HepG2 (cell line): ENCODE results near the gene BEX1. TPM values are rescaled to one million over a fixed set of nuclear protein-coding genes. Genes with fewer than 3 reads are reported as not detected.

Source experiments
- BHLHE40 ChIP-seq: IDR thresholded peaks from 2 replicates; pipeline ENCODE4 v1.6.1; 2011; ENCODE audit warnings: low read length, improper control_type of control experiment
- CREM ChIP-seq, 2 experiments: sonication (generic) in 1 of 2; formaldehyde crosslinking in 1 of 2; IDR thresholded peaks; 2 replicates each; pipeline versions ENCODE4 v1.4.0 to v1.6.1; 2016 to 2020; ENCODE audit warnings: antibody characterized with exemption in 1 of 2, mild to moderate bottlenecking in 1 of 2, missing genetic modification reagents in 1 of 2
- ELF1 ChIP-seq: sonication (generic); formaldehyde crosslinking; IDR thresholded peaks from 2 replicates; pipeline ENCODE4 v1.4.0; 2020; ENCODE audit warnings: missing genetic modification reagents
- HMGA1 ChIP-seq: sonication (generic); formaldehyde crosslinking; conservative IDR thresholded peaks from 2 replicates; pipeline ENCODE4 v1.4.0; 2020; ENCODE audit warnings: missing genetic modification reagents
- HNRNPUL1 ChIP-seq: fragments of 200-400 bp; formaldehyde crosslinking; IDR thresholded peaks from 2 replicates; pipeline ENCODE4 v1.6.1; 2017; ENCODE audit warnings: low read depth, mild to moderate bottlenecking, low read length, moderate library complexity
- MTF2 ChIP-seq: sonication (generic); formaldehyde crosslinking; IDR thresholded peaks from 2 replicates; pipeline ENCODE4 v1.5.0; 2020; ENCODE audit warnings: missing genetic modification reagents, borderline replicate concordance
- SALL1 ChIP-seq: sonication (generic); formaldehyde crosslinking; IDR thresholded peaks from 2 replicates; pipeline ENCODE4 v1.8.0; 2022; ENCODE audit warnings: mild to moderate bottlenecking, missing genetic modification reagents
- SATB2 ChIP-seq: sonication (generic); formaldehyde crosslinking; IDR thresholded peaks from 2 replicates; pipeline ENCODE4 v1.5.0; 2020; ENCODE audit warnings: missing genetic modification reagents
- YEATS4 ChIP-seq: sonication (generic); formaldehyde crosslinking; IDR thresholded peaks from 2 replicates; pipeline ENCODE4 v1.4.0; 2020; ENCODE audit warnings: missing genetic modification reagents, borderline replicate concordance
- ZNF225 ChIP-seq: sonication (generic); formaldehyde crosslinking; IDR thresholded peaks from 2 replicates; pipeline ENCODE4 v1.4.0; 2020; ENCODE audit warnings: mild to moderate bottlenecking, missing genetic modification reagents
- ZNF230 ChIP-seq: sonication (generic); formaldehyde crosslinking; IDR thresholded peaks from 2 replicates; pipeline ENCODE4 v1.4.0; 2020; ENCODE audit warnings: mild to moderate bottlenecking, missing genetic modification reagents
- ZNF543 ChIP-seq: sonication (generic); formaldehyde crosslinking; IDR thresholded peaks from 2 replicates; pipeline ENCODE4 v1.4.0; 2020; ENCODE audit warnings: mild to moderate bottlenecking, missing genetic modification reagents
- ZZZ3 ChIP-seq: sonication (generic); formaldehyde crosslinking; IDR thresholded peaks from 2 replicates; pipeline ENCODE4 v1.4.0; 2020; ENCODE audit warnings: missing genetic modification reagents, mild to moderate bottlenecking, borderline replicate concordance
- polyA plus RNA-seq, 8 experiments: library from polyadenylated mRNA; depleted of rRNA in 3 of 8; stranded (reverse) in 7 of 8; unstranded in 1 of 8; fragments of >200 nt; fragmentation: Illumina TruSeq in 4 of 8; extraction: Trizol in 4 of 8; gene quantifications; 2 replicates each; pipeline versions ENCODE4 v1.2.1 to v1.2.3, GENCODE V29; 2011 to 2016; ENCODE audit warnings: low read depth in 4 of 8, missing spikeins in 1 of 8, mixed read lengths in 1 of 8; ENCODE audit not compliant: insufficient read depth in 1 of 8
- total RNA-seq, 5 experiments: library from RNA; depleted of rRNA; stranded (reverse); fragments of >200 nt; fragmentation: Illumina TruSeq; extraction: Trizol; gene quantifications; 2 replicates each; pipeline ENCODE4 v1.2.3, GENCODE V29; 2016; ENCODE audit warnings: low read depth in 1 of 5
- TF ChIP-seq, protein P1 (sequence below): sonication (generic); formaldehyde crosslinking; IDR thresholded peaks from 2 replicates; pipeline ENCODE4 v1.5.1; 2020; ENCODE audit warnings: mild to moderate bottlenecking, missing genetic modification reagents, borderline replicate concordance
- TF ChIP-seq, protein P2 (sequence below): sonication (generic); formaldehyde crosslinking; IDR thresholded peaks from 2 replicates; pipeline ENCODE4 v1.4.0; 2020; ENCODE audit warnings: mild to moderate bottlenecking, missing genetic modification reagents, borderline replicate concordance
- TF ChIP-seq, protein P3 (sequence below): sonication (generic); formaldehyde crosslinking; IDR thresholded peaks from 2 replicates; pipeline ENCODE4 v1.5.1; 2020; ENCODE audit warnings: missing genetic modification reagents, mild to moderate bottlenecking, borderline replicate concordance
- TF ChIP-seq, protein P4 (sequence below): sonication (generic); formaldehyde crosslinking; IDR thresholded peaks from 2 replicates; pipeline ENCODE4 v1.4.0; 2020; ENCODE audit warnings: missing genetic modification reagents

BEX1 gene
- total and polyA plus RNA-seq, 2 of the 13 experiments (the other 11 are each of a cell fraction or from before 2014, with no cell fraction given) = 29.4 to 69.4 TPM

DNA sequence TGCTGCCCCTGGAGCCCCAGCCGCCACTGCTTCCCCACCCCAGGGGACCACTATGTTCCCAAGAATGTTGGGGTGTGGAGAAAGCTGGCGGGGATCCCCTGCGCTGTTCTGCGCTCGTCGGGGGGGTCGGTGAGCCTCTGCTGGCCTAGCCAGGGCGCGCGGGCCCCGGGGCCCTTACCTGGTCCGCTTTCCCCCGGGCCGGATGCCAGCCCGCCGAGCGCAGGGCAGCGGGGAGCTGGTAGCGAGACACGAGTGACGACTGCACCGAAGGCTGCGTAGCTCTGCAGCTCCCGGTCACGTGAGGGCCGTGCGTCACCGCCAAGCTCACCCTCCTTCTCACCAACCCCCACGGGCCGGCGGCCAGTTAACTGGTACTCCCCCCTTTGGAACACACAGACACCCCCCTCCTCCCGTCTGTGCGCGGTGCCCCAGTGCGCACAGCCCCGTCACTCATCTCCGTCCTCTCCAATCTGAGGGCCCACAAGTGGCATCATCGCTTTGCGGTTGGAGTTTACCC, at the start of gene BEX1 (continued):
- TF ChIP-seq YEATS4 (CRISPR knock-in tag) = no peak
- TF ChIP-seq, protein P1, sequence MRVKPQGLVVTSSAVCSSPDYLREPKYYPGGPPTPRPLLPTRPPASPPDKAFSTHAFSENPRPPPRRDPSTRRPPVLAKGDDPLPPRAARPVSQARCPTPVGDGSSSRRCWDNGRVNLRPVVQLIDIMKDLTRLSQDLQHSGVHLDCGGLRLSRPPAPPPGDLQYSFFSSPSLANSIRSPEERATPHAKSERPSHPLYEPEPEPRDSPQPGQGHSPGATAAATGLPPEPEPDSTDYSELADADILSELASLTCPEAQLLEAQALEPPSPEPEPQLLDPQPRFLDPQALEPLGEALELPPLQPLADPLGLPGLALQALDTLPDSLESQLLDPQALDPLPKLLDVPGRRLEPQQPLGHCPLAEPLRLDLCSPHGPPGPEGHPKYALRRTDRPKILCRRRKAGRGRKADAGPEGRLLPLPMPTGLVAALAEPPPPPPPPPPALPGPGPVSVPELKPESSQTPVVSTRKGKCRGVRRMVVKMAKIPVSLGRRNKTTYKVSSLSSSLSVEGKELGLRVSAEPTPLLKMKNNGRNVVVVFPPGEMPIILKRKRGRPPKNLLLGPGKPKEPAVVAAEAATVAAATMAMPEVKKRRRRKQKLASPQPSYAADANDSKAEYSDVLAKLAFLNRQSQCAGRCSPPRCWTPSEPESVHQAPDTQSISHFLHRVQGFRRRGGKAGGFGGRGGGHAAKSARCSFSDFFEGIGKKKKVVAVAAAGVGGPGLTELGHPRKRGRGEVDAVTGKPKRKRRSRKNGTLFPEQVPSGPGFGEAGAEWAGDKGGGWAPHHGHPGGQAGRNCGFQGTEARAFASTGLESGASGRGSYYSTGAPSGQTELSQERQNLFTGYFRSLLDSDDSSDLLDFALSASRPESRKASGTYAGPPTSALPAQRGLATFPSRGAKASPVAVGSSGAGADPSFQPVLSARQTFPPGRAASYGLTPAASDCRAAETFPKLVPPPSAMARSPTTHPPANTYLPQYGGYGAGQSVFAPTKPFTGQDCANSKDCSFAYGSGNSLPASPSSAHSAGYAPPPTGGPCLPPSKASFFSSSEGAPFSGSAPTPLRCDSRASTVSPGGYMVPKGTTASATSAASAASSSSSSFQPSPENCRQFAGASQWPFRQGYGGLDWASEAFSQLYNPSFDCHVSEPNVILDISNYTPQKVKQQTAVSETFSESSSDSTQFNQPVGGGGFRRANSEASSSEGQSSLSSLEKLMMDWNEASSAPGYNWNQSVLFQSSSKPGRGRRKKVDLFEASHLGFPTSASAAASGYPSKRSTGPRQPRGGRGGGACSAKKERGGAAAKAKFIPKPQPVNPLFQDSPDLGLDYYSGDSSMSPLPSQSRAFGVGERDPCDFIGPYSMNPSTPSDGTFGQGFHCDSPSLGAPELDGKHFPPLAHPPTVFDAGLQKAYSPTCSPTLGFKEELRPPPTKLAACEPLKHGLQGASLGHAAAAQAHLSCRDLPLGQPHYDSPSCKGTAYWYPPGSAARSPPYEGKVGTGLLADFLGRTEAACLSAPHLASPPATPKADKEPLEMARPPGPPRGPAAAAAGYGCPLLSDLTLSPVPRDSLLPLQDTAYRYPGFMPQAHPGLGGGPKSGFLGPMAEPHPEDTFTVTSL = no peak
- no peak for TF ChIP-seq SATB2 (CRISPR knock-in tag)
- TF ChIP-seq, protein P2, sequence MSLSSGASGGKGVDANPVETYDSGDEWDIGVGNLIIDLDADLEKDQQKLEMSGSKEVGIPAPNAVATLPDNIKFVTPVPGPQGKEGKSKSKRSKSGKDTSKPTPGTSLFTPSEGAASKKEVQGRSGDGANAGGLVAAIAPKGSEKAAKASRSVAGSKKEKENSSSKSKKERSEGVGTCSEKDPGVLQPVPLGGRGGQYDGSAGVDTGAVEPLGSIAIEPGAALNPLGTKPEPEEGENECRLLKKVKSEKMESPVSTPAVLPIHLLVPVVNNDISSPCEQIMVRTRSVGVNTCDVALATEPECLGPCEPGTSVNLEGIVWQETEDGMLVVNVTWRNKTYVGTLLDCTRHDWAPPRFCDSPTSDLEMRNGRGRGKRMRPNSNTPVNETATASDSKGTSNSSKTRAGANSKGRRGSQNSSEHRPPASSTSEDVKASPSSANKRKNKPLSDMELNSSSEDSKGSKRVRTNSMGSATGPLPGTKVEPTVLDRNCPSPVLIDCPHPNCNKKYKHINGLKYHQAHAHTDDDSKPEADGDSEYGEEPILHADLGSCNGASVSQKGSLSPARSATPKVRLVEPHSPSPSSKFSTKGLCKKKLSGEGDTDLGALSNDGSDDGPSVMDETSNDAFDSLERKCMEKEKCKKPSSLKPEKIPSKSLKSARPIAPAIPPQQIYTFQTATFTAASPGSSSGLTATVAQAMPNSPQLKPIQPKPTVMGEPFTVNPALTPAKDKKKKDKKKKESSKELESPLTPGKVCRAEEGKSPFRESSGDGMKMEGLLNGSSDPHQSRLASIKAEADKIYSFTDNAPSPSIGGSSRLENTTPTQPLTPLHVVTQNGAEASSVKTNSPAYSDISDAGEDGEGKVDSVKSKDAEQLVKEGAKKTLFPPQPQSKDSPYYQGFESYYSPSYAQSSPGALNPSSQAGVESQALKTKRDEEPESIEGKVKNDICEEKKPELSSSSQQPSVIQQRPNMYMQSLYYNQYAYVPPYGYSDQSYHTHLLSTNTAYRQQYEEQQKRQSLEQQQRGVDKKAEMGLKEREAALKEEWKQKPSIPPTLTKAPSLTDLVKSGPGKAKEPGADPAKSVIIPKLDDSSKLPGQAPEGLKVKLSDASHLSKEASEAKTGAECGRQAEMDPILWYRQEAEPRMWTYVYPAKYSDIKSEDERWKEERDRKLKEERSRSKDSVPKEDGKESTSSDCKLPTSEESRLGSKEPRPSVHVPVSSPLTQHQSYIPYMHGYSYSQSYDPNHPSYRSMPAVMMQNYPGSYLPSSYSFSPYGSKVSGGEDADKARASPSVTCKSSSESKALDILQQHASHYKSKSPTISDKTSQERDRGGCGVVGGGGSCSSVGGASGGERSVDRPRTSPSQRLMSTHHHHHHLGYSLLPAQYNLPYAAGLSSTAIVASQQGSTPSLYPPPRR (CRISPR knock-in tag) = no peak
- TF ChIP-seq, protein P3, sequence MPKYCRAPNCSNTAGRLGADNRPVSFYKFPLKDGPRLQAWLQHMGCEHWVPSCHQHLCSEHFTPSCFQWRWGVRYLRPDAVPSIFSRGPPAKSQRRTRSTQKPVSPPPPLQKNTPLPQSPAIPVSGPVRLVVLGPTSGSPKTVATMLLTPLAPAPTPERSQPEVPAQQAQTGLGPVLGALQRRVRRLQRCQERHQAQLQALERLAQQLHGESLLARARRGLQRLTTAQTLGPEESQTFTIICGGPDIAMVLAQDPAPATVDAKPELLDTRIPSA (CRISPR knock-in tag) = no peak
- no peak for TF ChIP-seq SALL1 (CRISPR knock-in tag)
- no peak for TF ChIP-seq ZZZ3
- TF ChIP-seq, protein P4, sequence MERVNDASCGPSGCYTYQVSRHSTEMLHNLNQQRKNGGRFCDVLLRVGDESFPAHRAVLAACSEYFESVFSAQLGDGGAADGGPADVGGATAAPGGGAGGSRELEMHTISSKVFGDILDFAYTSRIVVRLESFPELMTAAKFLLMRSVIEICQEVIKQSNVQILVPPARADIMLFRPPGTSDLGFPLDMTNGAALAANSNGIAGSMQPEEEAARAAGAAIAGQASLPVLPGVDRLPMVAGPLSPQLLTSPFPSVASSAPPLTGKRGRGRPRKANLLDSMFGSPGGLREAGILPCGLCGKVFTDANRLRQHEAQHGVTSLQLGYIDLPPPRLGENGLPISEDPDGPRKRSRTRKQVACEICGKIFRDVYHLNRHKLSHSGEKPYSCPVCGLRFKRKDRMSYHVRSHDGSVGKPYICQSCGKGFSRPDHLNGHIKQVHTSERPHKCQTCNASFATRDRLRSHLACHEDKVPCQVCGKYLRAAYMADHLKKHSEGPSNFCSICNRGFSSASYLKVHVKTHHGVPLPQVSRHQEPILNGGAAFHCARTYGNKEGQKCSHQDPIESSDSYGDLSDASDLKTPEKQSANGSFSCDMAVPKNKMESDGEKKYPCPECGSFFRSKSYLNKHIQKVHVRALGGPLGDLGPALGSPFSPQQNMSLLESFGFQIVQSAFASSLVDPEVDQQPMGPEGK (CRISPR knock-in tag) = peak; percentile 56; the same call in 1 of the 2 replicates
- no peak for TF ChIP-seq HMGA1 (CRISPR knock-in tag)
- TF ChIP-seq ELF1 (CRISPR knock-in tag) = no peak
- no peak for TF ChIP-seq ZNF225 (CRISPR knock-in tag)
- TF ChIP-seq CREM (IDR thresholded peaks at IDR 0.05) = no peak
- TF ChIP-seq CREM (CRISPR knock-in tag; IDR thresholded peaks at IDR 0.05) = no peak
- no peak for TF ChIP-seq ZNF230
- TF ChIP-seq BHLHE40 = peak; percentile 65; the same call in 1 of the 2 replicates
- TF ChIP-seq ZNF543 (CRISPR knock-in tag) = no peak
- TF ChIP-seq MTF2 (CRISPR knock-in tag) = no peak
- TF ChIP-seq HNRNPUL1 = no peak
